C4-2B (cell line): Measurements from ENCODE around the gene TMEM147.

ENCODE experiments used
- ZFX ChIP-seq: fragments of 450-650 bp; IDR thresholded peaks from 2 replicates; pipeline ENCODE4 v1.6.1; 2017
- TF ChIP-seq, protein P1 (sequence below): fragments of 450-650 bp; conservative IDR thresholded peaks from 2 replicates; pipeline ENCODE4 v1.5.1; 2017; ENCODE audit warnings: mild to moderate bottlenecking

DNA sequence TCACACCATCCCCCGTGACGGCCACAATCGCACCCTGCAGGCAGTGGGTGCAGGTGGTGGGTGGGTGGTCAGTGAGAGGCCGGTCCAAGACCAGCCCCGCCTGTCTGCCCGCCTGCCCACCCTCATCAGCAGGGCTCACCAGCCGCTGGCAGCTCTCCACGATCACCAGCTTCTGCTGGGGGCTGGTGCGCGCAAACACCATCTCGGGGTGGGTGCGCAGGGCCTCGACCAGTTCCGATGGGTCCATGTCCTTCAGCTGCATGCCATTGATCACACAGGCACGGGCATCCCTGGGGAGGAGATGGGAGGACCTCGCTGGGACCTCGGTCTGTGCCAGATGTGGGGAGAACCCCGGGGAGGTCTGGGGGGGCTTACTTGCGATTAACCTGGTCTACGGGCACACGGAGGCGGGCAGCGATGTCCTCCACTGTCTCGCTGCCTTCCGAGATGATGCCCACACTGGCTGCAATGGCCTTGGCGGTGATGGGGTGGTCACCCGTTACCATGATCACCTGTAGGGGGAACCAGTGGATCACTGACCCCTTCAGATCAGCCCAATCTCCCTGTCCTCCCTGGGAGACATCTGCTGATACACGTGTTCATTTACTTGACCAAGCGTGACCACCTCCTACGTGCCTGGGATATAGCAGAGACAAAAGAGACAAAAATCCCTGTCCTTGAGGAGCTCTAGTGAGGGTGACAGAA lies 10.0 kb downstream of the TMEM147 start:
- TF ChIP-seq, protein P1, sequence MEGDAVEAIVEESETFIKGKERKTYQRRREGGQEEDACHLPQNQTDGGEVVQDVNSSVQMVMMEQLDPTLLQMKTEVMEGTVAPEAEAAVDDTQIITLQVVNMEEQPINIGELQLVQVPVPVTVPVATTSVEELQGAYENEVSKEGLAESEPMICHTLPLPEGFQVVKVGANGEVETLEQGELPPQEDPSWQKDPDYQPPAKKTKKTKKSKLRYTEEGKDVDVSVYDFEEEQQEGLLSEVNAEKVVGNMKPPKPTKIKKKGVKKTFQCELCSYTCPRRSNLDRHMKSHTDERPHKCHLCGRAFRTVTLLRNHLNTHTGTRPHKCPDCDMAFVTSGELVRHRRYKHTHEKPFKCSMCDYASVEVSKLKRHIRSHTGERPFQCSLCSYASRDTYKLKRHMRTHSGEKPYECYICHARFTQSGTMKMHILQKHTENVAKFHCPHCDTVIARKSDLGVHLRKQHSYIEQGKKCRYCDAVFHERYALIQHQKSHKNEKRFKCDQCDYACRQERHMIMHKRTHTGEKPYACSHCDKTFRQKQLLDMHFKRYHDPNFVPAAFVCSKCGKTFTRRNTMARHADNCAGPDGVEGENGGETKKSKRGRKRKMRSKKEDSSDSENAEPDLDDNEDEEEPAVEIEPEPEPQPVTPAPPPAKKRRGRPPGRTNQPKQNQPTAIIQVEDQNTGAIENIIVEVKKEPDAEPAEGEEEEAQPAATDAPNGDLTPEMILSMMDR = no peak
- TF ChIP-seq ZFX = no peak
